A172 (cell line): ENCODE data around the gene SEC24D. TPM values are rescaled to one million over a fixed set of nuclear protein-coding genes. Genes with fewer than 3 reads are reported as not detected.
A peak's percentile ranks its signal among the peaks of the same experiment; 100 is the strongest.
"Not testable (repeated sequence)": the region's sequence is repeated elsewhere in the genome, so short reads cannot be mapped to it uniquely, and the experiment has no call there.

Experiments used
- DNase-seq: peaks from one replicate; pipeline ENCODE4 v3.0.0-alpha.2; 2015; ENCODE audit warnings: low spot score
- total RNA-seq: library from RNA; depleted of rRNA; stranded (reverse); fragments of >200 nt; shearing (Covaris generic); gene quantifications from 2 replicates; pipeline ENCODE4 v1.2.3, GENCODE V29; 2014; rRNA removed

Gene SEC24D
- total RNA-seq, result 25.9 and 36.8 TPM in 2 replicates

GRCh38 chr4:118835571-118836300, at the start of gene SEC24D:
TSS of gene SEC24D (minus strand) at chr4:118836126. CDS start at chr4:118833696, 2,430 bp downstream.
- DNase-seq, result peak; percentile 64

- DNase-seq, result no peak
Observed at GRCh38 chr4:118884716-118885115, 48.8 kb upstream of the SEC24D start.

- DNase-seq, result no peak
Observed at GRCh38 chr4:118883861-118884260, 47.9 kb upstream of the SEC24D start.

GRCh38 chr4:118881512-118882146, 45.7 kb upstream of the SEC24D start:
- no peak for DNase-seq

- no peak for DNase-seq
Observed at GRCh38 chr4:118879409-118879808, 43.5 kb upstream of the SEC24D start.

GRCh38 chr4:118878507-118878906, 42.6 kb upstream of the SEC24D start:
- DNase-seq, result not testable (repeated sequence)

- no peak for DNase-seq
Observed at GRCh38 chr4:118877797-118878196, 41.9 kb upstream of the SEC24D start.

GRCh38 chr4:118872181-118872580, 36.3 kb upstream of the SEC24D start:
- no peak for DNase-seq

GRCh38 chr4:118869808-118870342, 33.9 kb upstream of the SEC24D start:
- no peak for DNase-seq

- DNase-seq, result no peak
Observed at GRCh38 chr4:118867311-118868067, 31.6 kb upstream of the SEC24D start.

GRCh38 chr4:118866442-118866841, 30.5 kb upstream of the SEC24D start:
- DNase-seq, result no peak

- DNase-seq, result peak; percentile 59
Observed at GRCh38 chr4:118865091-118865708, 29.3 kb upstream of the SEC24D start.

- DNase-seq, result no peak
Observed at GRCh38 chr4:118858779-118859178, 22.9 kb upstream of the SEC24D start.

GRCh38 chr4:118857760-118858159, 21.8 kb upstream of the SEC24D start:
- no peak for DNase-seq

- DNase-seq, result peak; percentile 43
Observed at GRCh38 chr4:118850488-118851173, 14.7 kb upstream of the SEC24D start.

GRCh38 chr4:118849867-118850487, 14.1 kb upstream of the SEC24D start:
- DNase-seq, result no peak

- no peak for DNase-seq
Observed at GRCh38 chr4:118848901-118849300, 13.0 kb upstream of the SEC24D start.

GRCh38 chr4:118848242-118848641, 12.3 kb upstream of the SEC24D start:
- no peak for DNase-seq

- DNase-seq, result no peak
Observed at GRCh38 chr4:118846979-118847378, 11.1 kb upstream of the SEC24D start.

GRCh38 chr4:118845552-118846050, 9.7 kb upstream of the SEC24D start:
- no peak for DNase-seq

GRCh38 chr4:118843237-118843636, 7.3 kb upstream of the SEC24D start:
- DNase-seq, result no peak
